ENCODE measurements around the gene ABHD12B.

The ABHD12B gene, protein sequence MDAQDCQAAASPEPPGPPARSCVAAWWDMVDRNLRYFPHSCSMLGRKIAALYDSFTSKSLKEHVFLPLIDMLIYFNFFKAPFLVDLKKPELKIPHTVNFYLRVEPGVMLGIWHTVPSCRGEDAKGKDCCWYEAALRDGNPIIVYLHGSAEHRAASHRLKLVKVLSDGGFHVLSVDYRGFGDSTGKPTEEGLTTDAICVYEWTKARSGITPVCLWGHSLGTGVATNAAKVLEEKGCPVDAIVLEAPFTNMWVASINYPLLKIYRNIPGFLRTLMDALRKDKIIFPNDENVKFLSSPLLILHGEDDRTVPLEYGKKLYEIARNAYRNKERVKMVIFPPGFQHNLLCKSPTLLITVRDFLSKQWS

DNA sequence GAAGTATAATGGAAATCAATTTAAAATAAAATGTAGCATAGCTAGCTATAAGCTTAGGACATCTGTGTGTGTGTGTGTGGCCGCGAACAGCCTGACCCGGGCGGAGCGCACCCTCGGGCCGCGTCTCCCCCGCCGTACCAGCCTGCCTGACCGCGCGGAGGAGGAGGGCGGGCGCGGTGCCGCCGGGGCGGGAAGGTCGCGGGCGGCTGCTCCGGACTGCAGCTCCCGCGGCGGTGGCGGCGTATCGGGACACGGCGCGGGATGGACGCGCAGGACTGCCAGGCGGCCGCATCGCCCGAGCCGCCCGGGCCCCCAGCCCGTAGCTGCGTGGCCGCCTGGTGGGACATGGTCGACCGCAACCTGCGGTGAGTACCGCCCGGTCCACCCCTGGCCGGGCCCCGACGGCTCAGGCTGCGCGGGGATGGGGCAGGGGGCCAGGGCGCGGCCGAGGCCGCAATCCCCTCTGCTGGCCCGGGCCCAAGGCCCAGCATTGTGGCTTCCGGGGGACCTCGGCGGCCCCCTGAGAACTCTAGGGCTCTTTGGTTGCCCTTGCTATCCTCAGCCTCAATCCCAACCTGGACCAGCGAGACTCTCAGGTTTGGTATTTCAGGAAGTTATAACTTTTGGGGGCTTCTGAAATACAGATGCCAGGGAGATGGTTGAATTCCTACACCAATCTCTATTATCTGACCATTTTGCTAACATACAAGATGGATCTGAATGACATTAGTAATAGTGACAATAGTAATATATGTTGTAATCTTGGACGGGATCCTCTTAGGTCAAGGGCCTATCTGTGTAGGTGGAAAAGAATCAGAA lies at the start of gene ABHD12B:
ABHD12B (plus strand) TSS at position 140 of the 819 bp plus-strand sequence; CDS start at position 262, 122 bp downstream.
- H3K9me3 ChIP-seq (ENCODE audit: insufficient read depth, low read length): no peaks in the 10 kb centered on the region
- no peak within 1 kb of the TSS for H3K9ac ChIP-seq (ENCODE audit: insufficient read length, low read depth)
- peak within 1 kb of the TSS; percentile 8 for H3K4me3 ChIP-seq (ENCODE audit: insufficient read length, low read depth)
- DNase-seq (ENCODE audit: low read depth, low spot score): no peak
- no peaks in the 10 kb centered on the region for H3K36me3 ChIP-seq (ENCODE audit: insufficient read depth, insufficient read length, low read length)
- no peak for TF ChIP-seq YY1 (IDR thresholded peaks at IDR 0.05; ENCODE audit: insufficient read depth, insufficient read length)
- H3K27me3 ChIP-seq (ENCODE audit: insufficient read depth, insufficient read length): peaks cover 31% of the 10 kb centered on the region
- no peaks in the 10 kb centered on the region for H3K4me1 ChIP-seq (ENCODE audit: insufficient read depth, insufficient read length)

DNA sequence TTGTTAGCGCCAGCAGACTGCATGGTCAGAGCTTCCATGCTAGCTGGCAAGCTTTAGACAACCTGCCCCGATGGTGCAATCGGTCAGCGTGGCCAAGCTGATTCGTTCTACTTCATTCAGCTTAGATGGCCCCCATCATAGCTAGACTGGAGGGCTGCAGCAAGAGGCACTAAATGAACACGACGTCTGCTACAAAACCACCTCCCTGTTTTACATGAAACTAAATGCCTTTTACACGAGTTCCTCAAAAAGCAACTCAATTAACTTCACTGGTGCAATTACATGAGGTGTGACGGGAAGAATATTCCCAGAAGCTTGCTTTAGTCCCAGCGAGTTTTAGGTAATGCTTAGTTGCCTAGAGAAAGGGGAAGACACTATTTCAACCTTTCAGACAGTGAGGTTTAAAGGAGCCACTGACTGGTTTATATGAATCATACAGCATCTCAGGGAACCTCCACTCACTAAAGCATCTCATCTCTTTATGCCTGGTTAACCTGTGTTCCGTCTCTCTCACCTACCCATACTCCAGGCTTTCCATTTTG lies 49.3 kb upstream of the ABHD12B start:
- peaks cover 4% of the 10 kb centered on the region for H3K4me1 ChIP-seq (ENCODE audit: insufficient read depth, insufficient read length)

DNA sequence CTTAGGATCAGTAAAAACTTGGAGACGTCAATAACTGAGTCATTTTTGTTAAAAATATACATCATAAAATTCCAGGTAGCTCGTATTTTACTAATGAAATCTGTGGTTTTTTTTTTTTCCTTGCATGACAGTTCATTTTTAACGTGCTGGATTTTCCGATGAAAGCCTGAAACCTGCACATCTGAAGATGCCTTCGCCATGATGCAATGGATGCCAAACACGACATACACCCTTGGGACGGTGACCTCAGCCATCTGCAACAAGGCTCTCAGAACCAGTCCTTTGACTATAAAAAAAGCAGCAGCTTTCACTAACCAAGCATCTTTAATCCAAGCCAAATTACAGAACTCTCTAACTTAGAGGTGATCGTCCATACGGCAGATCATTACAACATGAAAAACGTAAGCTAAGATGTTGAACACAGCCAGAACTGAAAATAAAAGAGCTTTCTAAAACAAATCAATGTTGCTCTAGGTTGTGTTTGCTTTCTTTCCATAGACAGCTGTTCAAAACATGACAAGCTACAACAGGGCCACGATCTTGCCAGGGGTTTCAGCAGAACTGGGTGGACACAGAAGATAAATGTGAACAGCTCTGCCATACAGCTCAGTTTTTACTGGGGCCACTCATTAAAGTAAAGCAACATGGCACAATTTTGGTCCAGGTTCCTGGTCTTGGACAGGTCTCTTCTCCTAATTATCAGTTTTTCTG lies 48.6 kb upstream of the ABHD12B start:
- Histone ChIP-seq H3K9me3 (ENCODE audit: insufficient read depth, low read length) (no peaks in the 10 kb centered on the region), H3K36me3 (ENCODE audit: insufficient read depth, insufficient read length, low read length) (peaks cover 3% of the 10 kb centered on the region), H3K9ac (ENCODE audit: insufficient read length, low read depth) (no peak overlapping the region), H3K4me1 (ENCODE audit: insufficient read depth, insufficient read length) (peaks cover 4% of the 10 kb centered on the region), H3K4me3 (ENCODE audit: insufficient read length, low read depth) (no peak overlapping the region), H3K27me3 (ENCODE audit: insufficient read depth, insufficient read length) (peaks cover 34% of the 10 kb centered on the region)
- no peak for DNase-seq (ENCODE audit: low read depth, low spot score)
- TF ChIP-seq ZNF274 (IDR thresholded peaks at IDR 0.05; ENCODE audit: low read depth, low read length): no peak
- no peak for TF ChIP-seq SUZ12 (IDR thresholded peaks at IDR 0.05; ENCODE audit: extremely low read depth, insufficient read depth, insufficient read length)
- no peak for TF ChIP-seq YY1 (IDR thresholded peaks at IDR 0.05; ENCODE audit: insufficient read depth, insufficient read length)

More for the DNA sequence above, 49.3 kb upstream of the ABHD12B start:
- Histone ChIP-seq H3K36me3 (ENCODE audit: insufficient read depth, insufficient read length, low read length) (peaks cover 3% of the 10 kb centered on the region), H3K4me3 (ENCODE audit: insufficient read length, low read depth) (no peak overlapping the region), H3K27me3 (ENCODE audit: insufficient read depth, insufficient read length) (peaks cover 28% of the 10 kb centered on the region), H3K9me3 (ENCODE audit: insufficient read depth, low read length) (no peaks in the 10 kb centered on the region), H3K9ac (ENCODE audit: insufficient read length, low read depth) (no peak overlapping the region)
- DNase-seq (ENCODE audit: low read depth, low spot score): no peak
- TF ChIP-seq ZNF274 (IDR thresholded peaks at IDR 0.05; ENCODE audit: low read depth, low read length) (no peak), SUZ12 (IDR thresholded peaks at IDR 0.05; ENCODE audit: extremely low read depth, insufficient read depth, insufficient read length) (no peak), YY1 (IDR thresholded peaks at IDR 0.05; ENCODE audit: insufficient read depth, insufficient read length) (no peak)

DNA sequence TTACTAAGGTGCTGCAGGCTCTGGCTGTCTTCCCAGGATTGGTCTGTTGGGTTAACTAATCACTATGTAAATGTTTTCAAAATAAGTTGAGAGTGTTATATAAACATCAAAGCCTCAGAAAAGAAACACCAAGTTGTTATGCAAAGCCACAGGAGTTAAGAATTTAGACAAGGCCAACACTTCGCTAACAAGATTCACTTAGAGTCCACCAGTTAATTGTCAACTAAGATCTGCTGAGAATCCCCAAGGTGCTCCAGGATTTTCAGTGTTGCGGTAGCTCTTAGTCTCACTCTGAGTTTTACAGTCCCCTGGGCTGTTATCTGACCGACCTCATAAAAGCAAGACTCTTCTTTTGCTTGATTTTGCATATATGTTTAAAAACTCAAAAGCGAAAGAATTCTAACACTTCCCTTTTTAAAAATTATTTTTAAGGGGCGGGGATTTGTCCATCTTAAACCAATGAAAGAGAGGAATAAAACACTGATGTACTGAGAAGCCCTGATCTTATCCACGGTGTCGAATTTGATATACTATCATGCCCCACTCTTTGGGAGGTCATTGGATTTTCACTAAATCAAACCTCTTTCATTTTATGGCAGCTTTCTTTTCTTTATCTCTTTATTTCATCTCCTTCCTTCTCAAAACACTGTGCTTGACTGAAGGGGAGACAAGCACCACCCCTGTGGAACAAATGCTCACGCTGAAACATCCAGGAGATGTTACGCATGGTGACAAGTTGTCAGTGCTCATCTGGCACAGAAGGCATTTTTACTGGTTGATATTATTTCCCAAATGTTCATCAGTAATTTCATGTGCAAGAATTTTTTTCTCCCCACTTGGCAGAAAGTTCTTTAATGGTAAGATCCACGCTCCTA lies 47.9 kb upstream of the ABHD12B start:
- Histone ChIP-seq H3K4me3 (ENCODE audit: insufficient read length, low read depth) (no peak overlapping the region), H3K4me1 (ENCODE audit: insufficient read depth, insufficient read length) (peaks cover 4% of the 10 kb centered on the region), H3K36me3 (ENCODE audit: insufficient read depth, insufficient read length, low read length) (peaks cover 3% of the 10 kb centered on the region), H3K27me3 (ENCODE audit: insufficient read depth, insufficient read length) (peaks cover 42% of the 10 kb centered on the region), H3K9ac (ENCODE audit: insufficient read length, low read depth) (no peak overlapping the region), H3K9me3 (ENCODE audit: insufficient read depth, low read length) (no peaks in the 10 kb centered on the region)
- no peak for TF ChIP-seq SUZ12 (IDR thresholded peaks at IDR 0.05; ENCODE audit: extremely low read depth, insufficient read depth, insufficient read length)
- no peak for TF ChIP-seq YY1 (IDR thresholded peaks at IDR 0.05; ENCODE audit: insufficient read depth, insufficient read length)
- TF ChIP-seq ZNF274 (IDR thresholded peaks at IDR 0.05; ENCODE audit: low read depth, low read length): no peak
- no peak for DNase-seq (ENCODE audit: low read depth, low spot score)

DNA sequence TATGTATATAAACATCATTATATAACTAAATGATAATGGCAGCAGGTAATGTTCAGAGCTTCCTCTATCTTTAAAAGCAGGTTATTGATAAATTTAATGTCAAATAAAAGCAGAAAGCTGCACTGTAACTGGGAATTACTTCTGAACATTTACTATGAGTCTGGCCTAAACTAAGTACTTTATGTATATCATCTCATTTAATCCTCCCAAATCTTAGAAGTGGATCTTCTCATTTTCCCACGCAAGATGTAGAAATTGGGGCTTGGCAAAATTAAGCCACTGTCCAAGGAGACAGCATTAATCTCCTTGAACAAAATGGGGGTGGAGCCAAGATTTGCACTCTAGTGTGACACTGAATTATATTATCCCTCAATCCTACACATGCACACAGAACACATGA lies 46.5 kb upstream of the ABHD12B start:
- H3K9me3 ChIP-seq (ENCODE audit: insufficient read depth, low read length): no peaks in the 10 kb centered on the region
- peaks cover 4% of the 10 kb centered on the region for H3K4me1 ChIP-seq (ENCODE audit: insufficient read depth, insufficient read length)
- no peak overlapping the region for H3K4me3 ChIP-seq (ENCODE audit: insufficient read length, low read depth)
- TF ChIP-seq SUZ12 (IDR thresholded peaks at IDR 0.05; ENCODE audit: extremely low read depth, insufficient read depth, insufficient read length) (no peak), YY1 (IDR thresholded peaks at IDR 0.05; ENCODE audit: insufficient read depth, insufficient read length) (no peak), ZNF274 (IDR thresholded peaks at IDR 0.05; ENCODE audit: low read depth, low read length) (no peak)
- H3K36me3 ChIP-seq (ENCODE audit: insufficient read depth, insufficient read length, low read length): peaks cover 3% of the 10 kb centered on the region
- no peak overlapping the region for H3K9ac ChIP-seq (ENCODE audit: insufficient read length, low read depth)
- H3K27me3 ChIP-seq (ENCODE audit: insufficient read depth, insufficient read length): peaks cover 53% of the 10 kb centered on the region
- no peak for DNase-seq (ENCODE audit: low read depth, low spot score)

DNA sequence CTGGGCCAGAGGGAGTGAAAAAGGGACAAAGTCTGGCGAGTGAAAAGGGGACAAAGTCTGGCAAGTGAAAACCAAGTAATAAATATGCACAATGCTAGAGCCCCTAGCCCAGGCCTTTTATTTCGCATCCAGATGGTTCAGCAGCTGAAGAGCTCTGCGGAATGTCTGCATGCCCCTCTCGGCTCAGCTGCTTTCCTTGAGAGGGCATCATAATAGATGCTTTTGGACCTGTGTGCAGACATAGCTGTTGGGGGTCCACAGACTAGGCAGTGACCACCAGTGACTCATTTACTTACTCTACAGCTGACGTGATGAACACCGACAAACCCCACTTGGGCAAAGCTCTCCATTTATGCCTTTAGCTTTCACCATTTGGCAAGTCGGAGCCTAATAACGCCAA lies 45.2 kb upstream of the ABHD12B start:
- TF ChIP-seq ZNF274 (IDR thresholded peaks at IDR 0.05; ENCODE audit: low read depth, low read length) (no peak), YY1 (IDR thresholded peaks at IDR 0.05; ENCODE audit: insufficient read depth, insufficient read length) (no peak), SUZ12 (IDR thresholded peaks at IDR 0.05; ENCODE audit: extremely low read depth, insufficient read depth, insufficient read length) (no peak)
- Histone ChIP-seq H3K9ac (ENCODE audit: insufficient read length, low read depth) (no peak overlapping the region), H3K27me3 (ENCODE audit: insufficient read depth, insufficient read length) (peaks cover 57% of the 10 kb centered on the region), H3K4me3 (ENCODE audit: insufficient read length, low read depth) (no peak overlapping the region), H3K4me1 (ENCODE audit: insufficient read depth, insufficient read length) (peaks cover 4% of the 10 kb centered on the region), H3K9me3 (ENCODE audit: insufficient read depth, low read length) (no peaks in the 10 kb centered on the region), H3K36me3 (ENCODE audit: insufficient read depth, insufficient read length, low read length) (no peaks in the 10 kb centered on the region)
- no peak for DNase-seq (ENCODE audit: low read depth, low spot score)

Measured in NT2/D1 (cell line).